ENCODE results near the gene MAPK8IP1.

DNA sequence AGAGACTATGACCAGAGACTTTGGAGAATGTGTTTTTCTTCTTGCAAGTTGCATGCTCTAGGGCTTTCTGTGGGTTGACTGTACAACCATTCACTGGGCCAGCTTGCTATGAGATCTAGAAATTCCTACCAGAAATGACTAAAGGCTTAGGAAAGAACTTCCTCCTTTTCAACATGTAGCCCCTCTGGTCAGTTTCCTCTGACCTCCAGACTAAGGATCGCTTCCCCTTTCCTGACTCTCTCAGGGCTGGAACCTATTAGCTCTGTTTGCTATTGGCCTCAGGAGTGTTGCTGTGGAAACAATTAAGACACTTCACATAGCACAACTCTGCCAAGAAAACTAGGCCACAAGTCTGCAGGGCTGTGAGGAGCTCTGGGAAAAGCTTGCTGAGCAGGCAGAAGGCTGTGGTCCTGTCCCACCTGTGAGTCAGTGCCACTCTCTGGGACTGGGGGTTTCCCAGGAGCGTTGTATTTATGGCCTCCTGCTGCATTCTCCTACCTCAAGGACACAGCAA lies 27.4 kb upstream of the MAPK8IP1 start:
- TF ChIP-seq, protein P1, sequence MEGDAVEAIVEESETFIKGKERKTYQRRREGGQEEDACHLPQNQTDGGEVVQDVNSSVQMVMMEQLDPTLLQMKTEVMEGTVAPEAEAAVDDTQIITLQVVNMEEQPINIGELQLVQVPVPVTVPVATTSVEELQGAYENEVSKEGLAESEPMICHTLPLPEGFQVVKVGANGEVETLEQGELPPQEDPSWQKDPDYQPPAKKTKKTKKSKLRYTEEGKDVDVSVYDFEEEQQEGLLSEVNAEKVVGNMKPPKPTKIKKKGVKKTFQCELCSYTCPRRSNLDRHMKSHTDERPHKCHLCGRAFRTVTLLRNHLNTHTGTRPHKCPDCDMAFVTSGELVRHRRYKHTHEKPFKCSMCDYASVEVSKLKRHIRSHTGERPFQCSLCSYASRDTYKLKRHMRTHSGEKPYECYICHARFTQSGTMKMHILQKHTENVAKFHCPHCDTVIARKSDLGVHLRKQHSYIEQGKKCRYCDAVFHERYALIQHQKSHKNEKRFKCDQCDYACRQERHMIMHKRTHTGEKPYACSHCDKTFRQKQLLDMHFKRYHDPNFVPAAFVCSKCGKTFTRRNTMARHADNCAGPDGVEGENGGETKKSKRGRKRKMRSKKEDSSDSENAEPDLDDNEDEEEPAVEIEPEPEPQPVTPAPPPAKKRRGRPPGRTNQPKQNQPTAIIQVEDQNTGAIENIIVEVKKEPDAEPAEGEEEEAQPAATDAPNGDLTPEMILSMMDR (IDR thresholded peaks at IDR 0.05), result no peak
- TF ChIP-seq POLR2A (IDR thresholded peaks at IDR 0.05), result no peak
